ENCODE data around the gene ST7. TPM values are rescaled to one million over a fixed set of nuclear protein-coding genes. Genes with fewer than 3 reads are reported as not detected.

ST7 gene
- total and polyA plus RNA-seq, 2 donors (not counting 1 experiment from before 2014, with no cell fraction given), result 2.3 to 4.6 TPM

GRCh38 chr7:117004899-117005298, 51.6 kb downstream of the ST7 start:
- no peak overlapping the region for H3K9ac ChIP-seq (ENCODE audit: low read length)
- POLR2A ChIA-PET, result no interaction called here
- H3K4me1 Mint-ChIP-seq, result peaks cover 10% of the 10 kb centered on the region
- H3K27me3 ChIP-seq (replicated peaks in 1 of 4; ENCODE audit: control extremely low read depth in 1 of 4, control insufficient read depth in 3 of 4, insufficient read depth in 4 of 4, low read length in 3 of 4), result no peaks in the 10 kb centered on the region
- no peak overlapping the region for H3K4me3 ChIP-seq (ENCODE audit: control extremely low read depth in 1 of 5, extremely low read depth in 1 of 5, insufficient read depth in 1 of 5, low read depth in 2 of 5, low read length in 4 of 5)
- H3K36me3 ChIP-seq (replicated peaks in 1 of 2; ENCODE audit: control extremely low read depth in 1 of 2, control insufficient read depth in 1 of 2, extremely low read depth in 1 of 2, insufficient read depth in 2 of 2, low read length in 1 of 2), result no peaks in the 10 kb centered on the region
- H3K79me2 ChIP-seq (ENCODE audit: control insufficient read depth, insufficient read depth, low read length), result no peaks in the 10 kb centered on the region
- WGBS (ENCODE audit: insufficient coverage), result no CpG with 5 or more reads among the region's 1 CpG
- CTCF ChIA-PET, result no interaction called here
- DNase-seq, result no peak
- H3K4me2 ChIP-seq (replicated peaks; ENCODE audit: low read depth, low read length, poor library complexity, severe bottlenecking), result no peak overlapping the region
- intact Hi-C loops (cut with micrococcal nuclease), result no loop called here
- no peaks in the 10 kb centered on the region for H3K27me3 Mint-ChIP-seq
- no peak overlapping the region for H3K27ac ChIP-seq (ENCODE audit: low read length in 2 of 2)
- H4K20me1 ChIP-seq (ENCODE audit: control insufficient read depth, insufficient read depth, low read length, poor library complexity, severe bottlenecking), result no peaks in the 10 kb centered on the region
- no peak overlapping the region for H3K27ac Mint-ChIP-seq
- no peak for ATAC-seq (ENCODE audit: low read depth)
- no peaks in the 10 kb centered on the region for H3K9me3 ChIP-seq (ENCODE audit: control extremely low read depth in 1 of 3, control insufficient read depth in 2 of 3, insufficient read depth in 1 of 3, low read length in 2 of 3)
- TF ChIP-seq, protein P1, sequence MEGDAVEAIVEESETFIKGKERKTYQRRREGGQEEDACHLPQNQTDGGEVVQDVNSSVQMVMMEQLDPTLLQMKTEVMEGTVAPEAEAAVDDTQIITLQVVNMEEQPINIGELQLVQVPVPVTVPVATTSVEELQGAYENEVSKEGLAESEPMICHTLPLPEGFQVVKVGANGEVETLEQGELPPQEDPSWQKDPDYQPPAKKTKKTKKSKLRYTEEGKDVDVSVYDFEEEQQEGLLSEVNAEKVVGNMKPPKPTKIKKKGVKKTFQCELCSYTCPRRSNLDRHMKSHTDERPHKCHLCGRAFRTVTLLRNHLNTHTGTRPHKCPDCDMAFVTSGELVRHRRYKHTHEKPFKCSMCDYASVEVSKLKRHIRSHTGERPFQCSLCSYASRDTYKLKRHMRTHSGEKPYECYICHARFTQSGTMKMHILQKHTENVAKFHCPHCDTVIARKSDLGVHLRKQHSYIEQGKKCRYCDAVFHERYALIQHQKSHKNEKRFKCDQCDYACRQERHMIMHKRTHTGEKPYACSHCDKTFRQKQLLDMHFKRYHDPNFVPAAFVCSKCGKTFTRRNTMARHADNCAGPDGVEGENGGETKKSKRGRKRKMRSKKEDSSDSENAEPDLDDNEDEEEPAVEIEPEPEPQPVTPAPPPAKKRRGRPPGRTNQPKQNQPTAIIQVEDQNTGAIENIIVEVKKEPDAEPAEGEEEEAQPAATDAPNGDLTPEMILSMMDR (IDR thresholded peaks at IDR 0.05), result no peak
- TF ChIP-seq EZH2 (IDR thresholded peaks at IDR 0.05; ENCODE audit: borderline replicate concordance, insufficient read depth, low read depth, low read length, poor library complexity, severe bottlenecking), result no peak
- no peaks in the 10 kb centered on the region for H3K9me3 Mint-ChIP-seq (ENCODE audit: insufficient read depth)
- no peak overlapping the region for H3K4me3 Mint-ChIP-seq
- peaks cover 6 to 11% of the 10 kb centered on the region in 2 donors for H3K4me1 ChIP-seq (ENCODE audit: control insufficient read depth in 2 of 2, insufficient read depth in 2 of 2, low read length in 2 of 2)
- H2AFZ ChIP-seq (ENCODE audit: insufficient read depth, low read depth, low read length, poor library complexity, severe bottlenecking), result no peak overlapping the region

DNA sequence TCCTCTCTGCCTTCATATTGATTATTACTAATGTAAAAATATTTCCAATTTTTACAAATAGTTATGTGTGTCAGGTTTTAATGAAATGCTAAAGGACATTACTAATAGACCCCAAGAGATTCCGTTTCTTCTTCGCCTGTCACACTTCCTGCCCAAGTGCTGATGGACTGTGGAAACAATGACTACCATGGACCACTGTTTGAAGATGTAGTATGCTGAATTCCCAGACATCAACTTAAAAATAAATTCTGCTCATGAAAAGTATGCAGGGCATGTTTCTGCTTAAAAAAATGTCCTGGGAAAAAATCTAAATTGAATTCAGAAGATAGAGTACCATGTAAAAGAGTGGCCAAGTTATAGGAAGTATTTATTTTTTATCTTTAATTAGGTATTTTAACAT, 52.1 kb downstream of the ST7 start:
- TF ChIP-seq, protein P1 (IDR thresholded peaks at IDR 0.05), result no peak
- no peak for TF ChIP-seq EZH2 (IDR thresholded peaks at IDR 0.05; ENCODE audit: borderline replicate concordance, insufficient read depth, low read depth, low read length, poor library complexity, severe bottlenecking)
- WGBS (ENCODE audit: insufficient coverage), result no CpG with 5 or more reads among the region's 2 CpGs
- no peak overlapping the region for H3K4me3 Mint-ChIP-seq
- ChIA-PET POLR2A (no interaction called here), CTCF (interaction anchor here (0.7 to 1.2 kb wide), 3 partner anchors 17 to 113 kb away, joined by 3 to 5 read pairs (median 3); no protein-coding TSS in a partner anchor)
- H3K27me3 ChIP-seq (replicated peaks in 1 of 4; ENCODE audit: control extremely low read depth in 1 of 4, control insufficient read depth in 3 of 4, insufficient read depth in 4 of 4, low read length in 3 of 4), result no peaks in the 10 kb centered on the region
- H3K36me3 ChIP-seq (replicated peaks in 1 of 2; ENCODE audit: control extremely low read depth in 1 of 2, control insufficient read depth in 1 of 2, extremely low read depth in 1 of 2, insufficient read depth in 2 of 2, low read length in 1 of 2), result no peaks in the 10 kb centered on the region
- DNase-seq (no peak), ATAC-seq (ENCODE audit: low read depth) (no peak)
- no peaks in the 10 kb centered on the region for H3K9me3 ChIP-seq (ENCODE audit: control extremely low read depth in 1 of 3, control insufficient read depth in 2 of 3, insufficient read depth in 1 of 3, low read length in 2 of 3)
- H3K4me1 Mint-ChIP-seq, result peaks cover 15% of the 10 kb centered on the region
- H3K4me1 ChIP-seq (ENCODE audit: control insufficient read depth in 2 of 2, insufficient read depth in 2 of 2, low read length in 2 of 2), result peaks cover 12 to 16% of the 10 kb centered on the region in 2 donors
- no peak overlapping the region for H3K4me3 ChIP-seq (ENCODE audit: control extremely low read depth in 1 of 5, extremely low read depth in 1 of 5, insufficient read depth in 1 of 5, low read depth in 2 of 5, low read length in 4 of 5)
- no peaks in the 10 kb centered on the region for H3K27me3 Mint-ChIP-seq
- H4K20me1 ChIP-seq (ENCODE audit: control insufficient read depth, insufficient read depth, low read length, poor library complexity, severe bottlenecking), result no peaks in the 10 kb centered on the region
- H3K9me3 Mint-ChIP-seq (ENCODE audit: insufficient read depth), result no peaks in the 10 kb centered on the region
- H3K9ac ChIP-seq (ENCODE audit: low read length), result no peak overlapping the region
- H3K4me2 ChIP-seq (replicated peaks; ENCODE audit: low read depth, low read length, poor library complexity, severe bottlenecking), result no peak overlapping the region
- no peak overlapping the region for H2AFZ ChIP-seq (ENCODE audit: insufficient read depth, low read depth, low read length, poor library complexity, severe bottlenecking)
- H3K27ac Mint-ChIP-seq, result no peak overlapping the region
- H3K27ac ChIP-seq (ENCODE audit: low read length in 2 of 2), result no peak overlapping the region
- no peaks in the 10 kb centered on the region for H3K79me2 ChIP-seq (ENCODE audit: control insufficient read depth, insufficient read depth, low read length)
- intact Hi-C loops (cut with micrococcal nuclease), result no loop called here
